Measurements from ENCODE around the gene C11orf58. TPM values are rescaled to one million over a fixed set of nuclear protein-coding genes. Genes with fewer than 3 reads are reported as not detected.

Gene C11orf58
- total and polyA plus RNA-seq, 2 donors (not counting 1 experiment from before 2014, with no cell fraction given) = 28.8 to 125 TPM

GRCh38 chr11:16789560-16790485, 51.4 kb downstream of the C11orf58 start:
- WGBS (ENCODE audit: insufficient coverage) = 96% methylated on average over 4 of the region's 10 CpGs
- intact Hi-C loops (cut with micrococcal nuclease) = no loop called here
- H3K4me3 Mint-ChIP-seq = no peak overlapping the region

More at GRCh38 chr11:16789560-16790485, 51.4 kb downstream of the C11orf58 start:
- Mint-ChIP-seq H3K27me3 (no peaks in the 10 kb centered on the region), H3K9me3 (ENCODE audit: insufficient read depth) (no peaks in the 10 kb centered on the region), H3K27ac (no peak overlapping the region), H3K4me1 (no peaks in the 10 kb centered on the region)
- Histone ChIP-seq H3K4me1 (ENCODE audit: control insufficient read depth in 2 of 2, insufficient read depth in 2 of 2, low read length in 2 of 2) (no peaks in the 10 kb centered on the region), H3K4me3 (ENCODE audit: control extremely low read depth in 1 of 5, extremely low read depth in 1 of 5, insufficient read depth in 1 of 5, low read depth in 2 of 5, low read length in 4 of 5) (no peak overlapping the region), H4K20me1 (ENCODE audit: control insufficient read depth, insufficient read depth, low read length, poor library complexity, severe bottlenecking) (no peaks in the 10 kb centered on the region), H3K27me3 (replicated peaks in 1 of 4; ENCODE audit: control extremely low read depth in 1 of 4, control insufficient read depth in 3 of 4, insufficient read depth in 4 of 4, low read length in 3 of 4) (no peaks in the 10 kb centered on the region), H3K9me3 (ENCODE audit: control extremely low read depth in 1 of 3, control insufficient read depth in 2 of 3, insufficient read depth in 1 of 3, low read length in 2 of 3) (no peaks in the 10 kb centered on the region), H3K36me3 (replicated peaks in 1 of 2; ENCODE audit: control extremely low read depth in 1 of 2, control insufficient read depth in 1 of 2, extremely low read depth in 1 of 2, insufficient read depth in 2 of 2, low read length in 1 of 2) (no peaks in the 10 kb centered on the region), H3K27ac (ENCODE audit: low read length in 2 of 2) (no peak overlapping the region), H3K4me2 (replicated peaks; ENCODE audit: low read depth, low read length, poor library complexity, severe bottlenecking) (no peak overlapping the region), H3K9ac (ENCODE audit: low read length) (no peak overlapping the region), H2AFZ (ENCODE audit: insufficient read depth, low read depth, low read length, poor library complexity, severe bottlenecking) (no peak overlapping the region), H3K79me2 (ENCODE audit: control insufficient read depth, insufficient read depth, low read length) (no peaks in the 10 kb centered on the region)
- no peak for DNase-seq
- no peak for ATAC-seq (ENCODE audit: low read depth)
- TF ChIP-seq EZH2 (IDR thresholded peaks at IDR 0.05; ENCODE audit: borderline replicate concordance, insufficient read depth, low read depth, low read length, poor library complexity, severe bottlenecking) (no peak), CTCF (IDR thresholded peaks at IDR 0.05) (no peak)
- ChIA-PET CTCF (interaction anchor here (0.9 to 2.5 kb wide), 6 partner anchors 11 to 273 kb away, joined by 3 to 9 read pairs (median 4); no protein-coding TSS in a partner anchor), POLR2A (no interaction called here)
